Lung (tissue), 12 donors: ENCODE results near the gene PHC3. TPM values are rescaled to one million over a fixed set of nuclear protein-coding genes. Genes with fewer than 3 reads are reported as not detected.

Experiments
- ATAC-seq: fragments of 200-7000 bp; cut with Tn5 transposase; one replicate; pipeline ENCODE4 v1.9.1; 2020; ENCODE audit warnings: moderate number of reproducible peaks; ENCODE audit not compliant: insufficient read depth, low FRiP score
- DNase-seq, 3 donors: peaks; one replicate each; pipeline ENCODE4 v3.0.0-alpha.2; 2013 to 2017
- H3K27ac ChIP-seq, 2 donors: one replicate each; pipeline ENCODE4 v1.5.1; 2013; ENCODE audit warnings: mild to moderate bottlenecking in 2 of 2, moderate library complexity in 2 of 2, control low read depth in 1 of 2, inconsistent platforms in 1 of 2, low read depth in 1 of 2, low read length in 1 of 2
- H3K27me3 ChIP-seq, 3 donors: one replicate each; pipeline ENCODE4 v1.5.1; 2013; ENCODE audit warnings: low read length in 2 of 3; ENCODE audit not compliant: control insufficient read depth in 3 of 3, insufficient read depth in 3 of 3
- H3K36me3 ChIP-seq, 4 donors: one replicate each; pipeline ENCODE4 v1.5.1; 2013; ENCODE audit warnings: low read length in 4 of 4, mild to moderate bottlenecking in 1 of 4, moderate library complexity in 1 of 4; ENCODE audit not compliant: control insufficient read depth in 4 of 4, insufficient read depth in 4 of 4
- H3K4me1 ChIP-seq, 5 donors: one replicate each; pipeline ENCODE4 v1.5.1; 2013; ENCODE audit warnings: low read length in 5 of 5, mild to moderate bottlenecking in 2 of 5, moderate library complexity in 1 of 5; ENCODE audit not compliant: control insufficient read depth in 5 of 5, insufficient read depth in 5 of 5
- H3K4me3 ChIP-seq: one replicate; pipeline ENCODE4 v1.5.1; 2013; ENCODE audit warnings: mild to moderate bottlenecking, control low read depth, moderate library complexity
- H3K9ac ChIP-seq, 2 donors: one replicate each; pipeline ENCODE4 v1.5.1; 2013; ENCODE audit warnings: low read length in 2 of 2, control low read depth in 1 of 2; ENCODE audit not compliant: insufficient read depth in 1 of 2
- H3K9me3 ChIP-seq, 4 donors: one replicate each; pipeline ENCODE4 v1.5.1; 2013; ENCODE audit warnings: low read length in 3 of 4, mild to moderate bottlenecking in 1 of 4, moderate library complexity in 1 of 4; ENCODE audit not compliant: control insufficient read depth in 4 of 4, insufficient read depth in 3 of 4
- WGBS, 2 donors: extraction: QIAGEN DNeasy Blood & Tissue Kit; methylation state at CpG; one replicate each; pipeline ENCODE4 v1.1.7; 2013; 5-methylcytosine and 5-hydroxymethylcytosine counted together
- polyA plus RNA-seq, 2 donors: library from polyadenylated mRNA; stranded (reverse); fragments of 200-250 nt; gene quantifications; one replicate each; pipeline ENCODE4 v1.2.1, GENCODE V29; 2013
- total RNA-seq, 2 donors: library from RNA; depleted of rRNA in 1 of 2; stranded (reverse); fragments of >200 nt in 1 of 2; gene quantifications; one replicate each; pipeline ENCODE4 v1.2.1, GENCODE V29; 2014 to 2021
- TF ChIP-seq, protein P1 (sequence below): IDR thresholded peaks from 2 replicates; pipeline ENCODE4 v1.5.1; 2012; ENCODE audit warnings: mild to moderate bottlenecking; ENCODE audit errors: control extremely low read depth, extremely low read depth
- donor health status: control.
- donor health status: control.
- donor health status: Bipolar disorder and iron deficiency.
- donor health status: healthy.
- donor health status: DM: yes; HTN: yes; CAD: no.

The PHC3 gene
- total and polyA plus RNA-seq, 4 donors = 7.6 to 110 (median 31.1) TPM

DNA sequence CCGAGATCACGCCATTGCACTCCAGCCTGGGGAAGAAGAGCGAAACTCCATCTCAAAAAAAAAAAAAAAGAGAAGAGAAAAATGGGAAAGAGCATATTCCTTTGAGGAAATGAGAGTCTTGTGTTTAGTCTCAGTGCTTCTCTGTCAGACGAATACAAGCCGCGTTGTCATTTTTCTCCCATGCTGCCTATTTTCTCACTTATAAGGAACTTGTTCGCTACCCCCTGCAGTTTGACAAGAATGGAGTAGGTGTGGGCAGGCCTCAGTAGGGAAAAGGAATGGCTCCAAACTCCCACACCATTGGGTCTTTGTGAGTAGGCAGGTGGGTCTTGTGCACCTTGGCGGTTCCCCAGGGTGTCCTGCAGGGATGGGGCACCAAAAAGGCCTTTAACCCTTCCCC lies 137.3 kb downstream of the PHC3 start:
- Histone ChIP-seq H3K4me1 (peaks cover 0 to 9% (median 4%) of the 10 kb centered on the region in 5 donors), H3K36me3 (no peaks in the 10 kb centered on the region), H3K27me3 (peaks cover 0 to 18% (median 9%) of the 10 kb centered on the region in 3 donors), H3K9ac (no peak overlapping the region), H3K9me3 (no peaks in the 10 kb centered on the region), H3K27ac (peak overlapping the region in 1 of 2 donors; percentile 66), H3K4me3 (no peak overlapping the region)
- TF ChIP-seq, protein P1, sequence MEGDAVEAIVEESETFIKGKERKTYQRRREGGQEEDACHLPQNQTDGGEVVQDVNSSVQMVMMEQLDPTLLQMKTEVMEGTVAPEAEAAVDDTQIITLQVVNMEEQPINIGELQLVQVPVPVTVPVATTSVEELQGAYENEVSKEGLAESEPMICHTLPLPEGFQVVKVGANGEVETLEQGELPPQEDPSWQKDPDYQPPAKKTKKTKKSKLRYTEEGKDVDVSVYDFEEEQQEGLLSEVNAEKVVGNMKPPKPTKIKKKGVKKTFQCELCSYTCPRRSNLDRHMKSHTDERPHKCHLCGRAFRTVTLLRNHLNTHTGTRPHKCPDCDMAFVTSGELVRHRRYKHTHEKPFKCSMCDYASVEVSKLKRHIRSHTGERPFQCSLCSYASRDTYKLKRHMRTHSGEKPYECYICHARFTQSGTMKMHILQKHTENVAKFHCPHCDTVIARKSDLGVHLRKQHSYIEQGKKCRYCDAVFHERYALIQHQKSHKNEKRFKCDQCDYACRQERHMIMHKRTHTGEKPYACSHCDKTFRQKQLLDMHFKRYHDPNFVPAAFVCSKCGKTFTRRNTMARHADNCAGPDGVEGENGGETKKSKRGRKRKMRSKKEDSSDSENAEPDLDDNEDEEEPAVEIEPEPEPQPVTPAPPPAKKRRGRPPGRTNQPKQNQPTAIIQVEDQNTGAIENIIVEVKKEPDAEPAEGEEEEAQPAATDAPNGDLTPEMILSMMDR = no peak
- ATAC-seq (no peak), DNase-seq (no peak)
- WGBS, 2 donors = 53 to 78% methylated on average over 7 to 8 of the region's 8 CpGs

DNA sequence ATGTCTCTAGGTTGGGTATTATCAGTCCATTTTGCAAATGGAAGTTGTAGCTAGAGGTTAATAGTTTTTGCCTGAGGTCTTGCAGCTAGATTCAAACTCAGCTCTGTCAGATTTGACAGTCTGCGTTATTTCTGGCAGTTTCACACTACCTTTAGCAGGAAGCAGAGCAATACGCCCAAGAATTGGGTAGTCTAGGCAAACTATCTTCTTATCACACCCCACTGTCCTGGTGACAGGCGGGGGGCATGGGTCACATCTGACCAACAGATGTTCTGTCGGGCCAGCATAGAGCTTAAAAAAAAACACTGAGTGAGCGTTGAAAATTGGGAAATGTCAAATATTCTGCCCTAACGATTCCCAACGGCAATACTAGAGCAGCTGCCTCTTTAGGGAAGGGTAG lies 138.0 kb downstream of the PHC3 start:
- Histone ChIP-seq H3K4me3 (no peak overlapping the region), H3K4me1 (peaks cover 0 to 13% (median 4%) of the 10 kb centered on the region in 5 donors), H3K27me3 (peaks cover 0 to 25% (median 15%) of the 10 kb centered on the region in 3 donors), H3K9me3 (no peaks in the 10 kb centered on the region), H3K27ac (no peak overlapping the region), H3K36me3 (no peaks in the 10 kb centered on the region), H3K9ac (no peak overlapping the region)
- TF ChIP-seq, protein P1 = no peak
- DNase-seq (no peak), ATAC-seq (no peak)
- WGBS, 2 donors = 41 to 70% methylated on average over 7 of the region's 7 CpGs

DNA sequence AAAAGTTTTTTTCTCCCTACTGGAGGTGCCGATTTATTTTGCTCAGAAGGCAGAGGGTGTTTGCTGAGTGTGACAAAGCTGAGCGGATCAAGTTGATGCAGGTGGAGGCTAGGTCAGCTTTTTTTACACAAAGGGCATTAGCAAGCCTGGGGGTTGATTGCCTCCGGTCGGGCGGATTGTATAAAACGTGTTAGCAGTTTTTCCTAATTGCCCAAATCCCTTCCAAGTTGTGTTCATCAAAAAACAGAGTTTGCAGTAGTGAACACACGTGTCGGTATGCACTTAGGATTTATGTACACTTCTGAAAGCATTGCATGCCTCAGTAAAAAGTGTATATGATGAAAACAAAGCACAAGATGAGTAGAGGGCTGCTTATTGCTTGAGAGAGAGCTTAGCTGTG lies 141.1 kb downstream of the PHC3 start:
- H3K9me3 ChIP-seq = no peaks in the 10 kb centered on the region
- H3K9ac ChIP-seq = no peak overlapping the region
- DNase-seq (no peak), ATAC-seq (no peak)
- TF ChIP-seq, protein P1 = no peak
- H3K36me3 ChIP-seq = no peaks in the 10 kb centered on the region
- H3K27me3 ChIP-seq = peaks cover 0 to 27% (median 18%) of the 10 kb centered on the region in 3 donors
- no peak overlapping the region for H3K4me3 ChIP-seq
- H3K4me1 ChIP-seq = peaks cover 0 to 18% (median 3%) of the 10 kb centered on the region in 5 donors
- WGBS, 2 donors = 53 to 64% methylated on average over 8 of the region's 8 CpGs
- H3K27ac ChIP-seq = no peak overlapping the region
